HEK293 (cell line): ENCODE data around the gene SEC24C.

Experiments used
- CTCF ChIA-PET: fragments of 350-600 bp; formaldehyde crosslinking; extraction: SDS; loops from one replicate; lab custom pipeline; 2021; ENCODE audit warnings: antibody characterized with exemption; lab: Yijun Ruan, JAX
- POLR2A ChIA-PET: fragments of 300-600 bp; formaldehyde crosslinking; extraction: SDS; loops from one replicate; lab custom pipeline; 2020; ENCODE audit warnings: antibody characterized with exemption, inconsistent platforms; lab: Yijun Ruan, JAX
- H3K27ac ChIP-seq: fragments of 200-500 bp; sonication (Bioruptor generic); 2 replicates; pipeline ENCODE4 v1.5.1; 2014; ENCODE audit warnings: low read depth, low read length, control low read depth, inconsistent platforms; ENCODE audit errors: extremely low read depth
- H3K36me3 ChIP-seq, 2 experiments: fragments of 200-500 bp in 1 of 2; sonication (Bioruptor generic) in 1 of 2; 1 replicate in 1 of 2; 2 replicates in 1 of 2; pipeline ENCODE4 v1.5.1; 2014 to 2017; ENCODE audit warnings: inconsistent platforms in 2 of 2, low read length in 2 of 2; ENCODE audit not compliant: control insufficient read depth in 2 of 2, insufficient read depth in 1 of 2
- H3K4me1 ChIP-seq: fragments of 200-500 bp; sonication (Bioruptor generic); 2 replicates; pipeline ENCODE4 v1.5.1; 2014; ENCODE audit warnings: mild to moderate bottlenecking, low read length, inconsistent platforms; ENCODE audit not compliant: control insufficient read depth, insufficient read depth
- H3K4me3 ChIP-seq: 2 replicates; pipeline ENCODE4 v1.5.1; 2011; ENCODE audit warnings: low read depth, mild to moderate bottlenecking, control low read depth, low read length, moderate library complexity
- H3K9me3 ChIP-seq: fragments of 200-500 bp; sonication (Bioruptor generic); 2 replicates; pipeline ENCODE4 v1.5.1; 2014; ENCODE audit warnings: low read depth, low read length, inconsistent platforms; ENCODE audit not compliant: control insufficient read depth, insufficient read depth
- FEZF1 ChIP-seq: fragments of 450-650 bp; formaldehyde crosslinking; IDR thresholded peaks from 2 replicates; pipeline ENCODE4 v1.5.1; 2016; ENCODE audit warnings: missing biosample characterization, missing genetic modification characterization
- GLIS2 ChIP-seq: fragments of 450-650 bp; formaldehyde crosslinking; IDR thresholded peaks from 2 replicates; pipeline ENCODE4 v1.5.1; 2016; ENCODE audit warnings: missing biosample characterization, missing genetic modification characterization
- KLF7 ChIP-seq: fragments of 450-650 bp; formaldehyde crosslinking; IDR thresholded peaks from 2 replicates; pipeline ENCODE4 v1.5.1; 2016; ENCODE audit warnings: missing biosample characterization, missing genetic modification characterization, borderline replicate concordance
- KLF8 ChIP-seq: fragments of 450-650 bp; formaldehyde crosslinking; IDR thresholded peaks from 2 replicates; pipeline ENCODE4 v1.5.1; 2016; ENCODE audit warnings: missing biosample characterization, missing genetic modification characterization
- SCRT1 ChIP-seq: fragments of 450-650 bp; formaldehyde crosslinking; IDR thresholded peaks from 2 replicates; pipeline ENCODE4 v1.5.1; 2016; ENCODE audit warnings: missing biosample characterization, missing genetic modification characterization, borderline replicate concordance
- SP3 ChIP-seq: fragments of 450-650 bp; formaldehyde crosslinking; IDR thresholded peaks from 2 replicates; pipeline ENCODE4 v1.5.1; 2016; ENCODE audit warnings: missing biosample characterization, missing genetic modification characterization
- ZFP3 ChIP-seq: fragments of 450-650 bp; formaldehyde crosslinking; IDR thresholded peaks from 2 replicates; pipeline ENCODE4 v1.5.1; 2016; ENCODE audit warnings: low read depth, missing biosample characterization, missing genetic modification characterization
- ZFP69B ChIP-seq: fragments of 450-650 bp; formaldehyde crosslinking; IDR thresholded peaks from 2 replicates; pipeline ENCODE4 v1.5.1; 2016; ENCODE audit warnings: missing biosample characterization, missing genetic modification characterization
- ZNF155 ChIP-seq: fragments of 450-650 bp; formaldehyde crosslinking; IDR thresholded peaks from 2 replicates; pipeline ENCODE4 v1.5.1; 2016; ENCODE audit warnings: missing biosample characterization, missing genetic modification characterization
- ZNF174 ChIP-seq: fragments of 450-650 bp; formaldehyde crosslinking; IDR thresholded peaks from 2 replicates; pipeline ENCODE4 v1.5.0; 2017; ENCODE audit warnings: missing biosample characterization, mild to moderate bottlenecking, missing genetic modification characterization
- ZNF211 ChIP-seq: fragments of 450-650 bp; formaldehyde crosslinking; IDR thresholded peaks from 2 replicates; pipeline ENCODE4 v1.5.1; 2016; ENCODE audit warnings: low read depth, missing biosample characterization, missing genetic modification characterization
- ZNF37A ChIP-seq: fragments of 450-650 bp; IDR thresholded peaks from 2 replicates; pipeline ENCODE4 v1.5.1; 2018; ENCODE audit warnings: missing biosample characterization, missing genetic modification characterization
- ZNF473 ChIP-seq: fragments of 450-650 bp; formaldehyde crosslinking; IDR thresholded peaks from 2 replicates; pipeline ENCODE4 v1.5.1; 2017; ENCODE audit warnings: missing biosample characterization, missing genetic modification characterization
- ZNF514 ChIP-seq: fragments of 450-650 bp; formaldehyde crosslinking; IDR thresholded peaks from 2 replicates; pipeline ENCODE4 v1.5.1; 2016; ENCODE audit warnings: missing biosample characterization, missing genetic modification characterization
- ZNF560 ChIP-seq: fragments of 450-650 bp; formaldehyde crosslinking; IDR thresholded peaks from 2 replicates; pipeline ENCODE4 v1.5.1; 2017; ENCODE audit warnings: missing biosample characterization, missing genetic modification characterization, borderline replicate concordance
- ZNF654 ChIP-seq: fragments of 450-650 bp; formaldehyde crosslinking; IDR thresholded peaks from 2 replicates; pipeline ENCODE4 v1.5.1; 2016; ENCODE audit warnings: low read depth, missing biosample characterization, missing genetic modification characterization
- ZNF701 ChIP-seq: fragments of 450-650 bp; formaldehyde crosslinking; IDR thresholded peaks from 2 replicates; pipeline ENCODE4 v1.5.1; 2016; ENCODE audit warnings: missing biosample characterization, missing genetic modification characterization
- ZNF776 ChIP-seq: fragments of 450-650 bp; formaldehyde crosslinking; IDR thresholded peaks from 2 replicates; pipeline ENCODE4 v1.5.0; 2017; ENCODE audit warnings: missing biosample characterization, missing genetic modification characterization, borderline replicate concordance
- ZNF843 ChIP-seq: fragments of 450-650 bp; formaldehyde crosslinking; IDR thresholded peaks from 2 replicates; pipeline ENCODE4 v1.5.1; 2016; ENCODE audit warnings: missing biosample characterization, missing genetic modification characterization
- ZXDB ChIP-seq: fragments of 450-650 bp; formaldehyde crosslinking; IDR thresholded peaks from 2 replicates; pipeline ENCODE4 v1.5.1; 2016; ENCODE audit warnings: missing biosample characterization, missing genetic modification characterization
- TF ChIP-seq, protein P1 (sequence below): fragments of 450-650 bp; formaldehyde crosslinking; IDR thresholded peaks from 2 replicates; pipeline ENCODE4 v1.5.1; 2016; ENCODE audit warnings: missing biosample characterization, missing genetic modification characterization
- TF ChIP-seq, protein P2 (sequence below): fragments of 450-650 bp; formaldehyde crosslinking; IDR thresholded peaks from 2 replicates; pipeline ENCODE4 v1.5.1; 2016; ENCODE audit warnings: missing biosample characterization, missing genetic modification characterization
- TF ChIP-seq, protein P3 (sequence below): fragments of 450-650 bp; formaldehyde crosslinking; IDR thresholded peaks from 2 replicates; pipeline ENCODE4 v1.5.1; 2016; ENCODE audit warnings: missing biosample characterization, missing genetic modification characterization
- TF ChIP-seq, protein P4 (sequence below): fragments of 450-650 bp; formaldehyde crosslinking; IDR thresholded peaks from 2 replicates; pipeline ENCODE4 v1.5.1; 2016; ENCODE audit warnings: missing biosample characterization, missing genetic modification characterization
- TF ChIP-seq, protein P5 (sequence below): fragments of 450-650 bp; formaldehyde crosslinking; IDR thresholded peaks from 2 replicates; pipeline ENCODE4 v1.5.1; 2017; ENCODE audit warnings: missing biosample characterization, missing genetic modification characterization

SEC24C gene

DNA sequence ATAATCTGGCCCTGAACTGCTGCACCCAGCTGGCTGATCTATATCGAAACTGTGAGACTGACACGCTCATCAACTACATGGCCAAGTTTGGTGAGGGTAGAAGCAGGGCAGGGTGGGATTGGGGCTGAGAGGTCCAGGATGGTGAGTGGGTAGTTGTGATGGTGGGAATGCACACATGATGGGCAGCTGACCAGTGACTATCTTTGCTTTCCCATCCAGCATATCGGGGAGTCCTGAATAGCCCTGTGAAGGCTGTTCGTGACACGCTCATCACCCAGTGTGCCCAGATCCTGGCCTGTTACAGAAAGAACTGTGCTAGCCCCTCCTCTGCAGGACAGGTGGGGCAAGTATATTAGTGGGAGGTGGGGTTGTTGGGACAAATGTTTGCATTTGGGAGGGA is 25.2 kb downstream of the SEC24C start (continued):
- TF ChIP-seq ZNF514 (tag by site-specific recombination), result no peak
- no peak for TF ChIP-seq FEZF1 (tag by site-specific recombination)

DNA sequence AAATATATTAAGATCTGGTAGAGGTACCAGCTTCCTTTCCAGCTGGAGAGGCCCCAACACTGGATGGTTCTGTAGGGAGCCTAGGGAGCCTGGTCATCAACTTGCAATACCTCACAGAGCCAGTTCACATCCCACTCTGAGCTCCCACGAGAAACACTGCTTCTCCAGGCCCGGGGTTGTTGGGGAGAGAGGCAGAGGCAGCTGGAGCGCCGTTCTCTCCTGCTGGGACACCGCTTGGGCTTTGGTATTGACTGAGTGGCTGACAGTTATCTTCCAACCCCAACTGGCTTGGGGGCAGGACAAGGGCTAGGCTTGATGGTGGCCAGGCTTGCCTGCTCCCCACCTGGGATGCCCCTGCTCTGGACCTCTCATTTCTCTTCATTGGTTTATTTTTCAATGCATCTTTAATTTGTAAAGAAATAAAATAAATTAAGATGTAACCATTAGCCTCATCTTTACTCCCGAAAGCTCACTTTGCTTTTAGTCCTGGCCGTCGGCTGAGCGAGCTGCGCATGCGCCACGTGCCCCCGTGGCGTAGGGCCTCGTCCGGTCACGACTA is 27.6 kb downstream of the SEC24C start:
- H3K4me3 ChIP-seq, result peak overlapping the region; percentile 75
- ChIA-PET POLR2A (interaction anchor here (0.5 to 4.1 kb wide), 6 partner anchors 9 to 1466 kb away, joined by 3 to 60 read pairs (median 14); partner anchors contain the start of genes CHCHD1, SEC24C and ZSWIM8), CTCF (interaction anchor here (0.7 to 1.0 kb wide), 3 partner anchors 13 to 266 kb away, joined by 3 read pairs; no protein-coding TSS in a partner anchor)
- TF ChIP-seq KLF7 (tag by site-specific recombination) (no peak), ZNF155 (no peak), SP3 (tag by site-specific recombination) (no peak), ZFP69B (tag by site-specific recombination) (no peak)
- TF ChIP-seq, protein P1, sequence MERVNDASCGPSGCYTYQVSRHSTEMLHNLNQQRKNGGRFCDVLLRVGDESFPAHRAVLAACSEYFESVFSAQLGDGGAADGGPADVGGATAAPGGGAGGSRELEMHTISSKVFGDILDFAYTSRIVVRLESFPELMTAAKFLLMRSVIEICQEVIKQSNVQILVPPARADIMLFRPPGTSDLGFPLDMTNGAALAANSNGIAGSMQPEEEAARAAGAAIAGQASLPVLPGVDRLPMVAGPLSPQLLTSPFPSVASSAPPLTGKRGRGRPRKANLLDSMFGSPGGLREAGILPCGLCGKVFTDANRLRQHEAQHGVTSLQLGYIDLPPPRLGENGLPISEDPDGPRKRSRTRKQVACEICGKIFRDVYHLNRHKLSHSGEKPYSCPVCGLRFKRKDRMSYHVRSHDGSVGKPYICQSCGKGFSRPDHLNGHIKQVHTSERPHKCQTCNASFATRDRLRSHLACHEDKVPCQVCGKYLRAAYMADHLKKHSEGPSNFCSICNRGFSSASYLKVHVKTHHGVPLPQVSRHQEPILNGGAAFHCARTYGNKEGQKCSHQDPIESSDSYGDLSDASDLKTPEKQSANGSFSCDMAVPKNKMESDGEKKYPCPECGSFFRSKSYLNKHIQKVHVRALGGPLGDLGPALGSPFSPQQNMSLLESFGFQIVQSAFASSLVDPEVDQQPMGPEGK (tag by site-specific recombination), result no peak
- H3K36me3 ChIP-seq, result peaks cover 21 to 68% of the 10 kb centered on the region in 2 experiments
- H3K27ac ChIP-seq, result peak overlapping the region; percentile 75
- no peaks in the 10 kb centered on the region for H3K9me3 ChIP-seq
- peaks cover 4% of the 10 kb centered on the region; the same call in 1 of the 2 replicates for H3K4me1 ChIP-seq

DNA sequence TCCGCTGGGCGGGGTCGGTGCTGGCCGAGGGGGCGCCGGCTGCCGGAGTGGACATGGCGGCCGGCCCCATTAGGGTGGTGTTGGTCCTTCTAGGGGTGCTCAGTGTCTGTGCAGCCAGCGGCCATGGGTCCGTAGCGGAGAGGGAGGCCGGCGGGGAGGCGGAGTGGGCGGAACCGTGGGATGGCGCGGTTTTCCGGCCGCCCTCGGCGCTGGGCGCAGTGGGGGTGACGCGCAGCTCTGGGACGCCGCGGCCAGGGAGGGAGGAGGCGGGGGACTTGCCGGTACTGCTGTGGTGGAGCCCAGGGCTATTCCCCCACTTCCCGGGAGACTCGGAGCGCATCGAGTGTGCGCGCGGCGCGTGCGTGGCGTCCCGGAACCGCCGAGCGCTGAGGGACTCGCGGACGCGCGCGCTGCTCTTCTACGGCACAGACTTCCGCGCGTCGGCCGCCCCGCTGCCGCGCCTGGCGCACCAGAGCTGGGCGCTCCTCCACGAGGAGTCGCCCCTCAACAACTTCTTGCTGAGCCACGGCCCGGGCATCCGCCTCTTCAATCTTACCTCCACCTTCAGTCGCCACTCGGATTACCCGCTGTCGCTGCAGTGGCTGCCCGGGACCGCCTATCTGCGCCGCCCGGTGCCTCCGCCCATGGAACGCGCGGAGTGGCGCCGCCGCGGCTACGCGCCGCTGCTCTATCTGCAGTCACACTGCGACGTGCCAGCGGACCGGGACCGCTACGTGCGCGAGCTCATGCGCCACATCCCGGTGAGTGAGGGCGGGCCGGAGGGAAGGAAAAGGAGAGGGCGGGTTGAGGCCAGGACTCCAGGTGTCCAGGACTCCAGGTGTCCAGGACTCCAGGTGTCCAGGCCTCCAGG is 28.3 kb downstream of the SEC24C start:
- Histone ChIP-seq H3K4me3 (peak overlapping the region; percentile 75), H3K9me3 (no peaks in the 10 kb centered on the region), H3K27ac (peak overlapping the region; percentile 75), H3K36me3 (peaks cover 18 to 72% of the 10 kb centered on the region in 2 experiments; a peak in 2 of 3 replicates), H3K4me1 (peaks cover 4% of the 10 kb centered on the region; the same call in 1 of the 2 replicates)
- POLR2A ChIA-PET, result interaction anchor here (0.5 to 4.1 kb wide), 9 partner anchors 9 to 1466 kb away, joined by 3 to 60 read pairs (median 7); partner anchors contain the start of genes CHCHD1, SEC24C and ZSWIM8
- CTCF ChIA-PET, result interaction anchor here (0.5 to 1.4 kb wide), 6 partner anchors 11 to 270 kb away, joined by 3 to 4 read pairs (median 3); no protein-coding TSS in a partner anchor
- TF ChIP-seq KLF8 (tag by site-specific recombination), result peak; percentile 88; the same call in 1 of the 2 replicates
- TF ChIP-seq ZNF776 (tag by site-specific recombination), result no peak
- TF ChIP-seq, protein P2, sequence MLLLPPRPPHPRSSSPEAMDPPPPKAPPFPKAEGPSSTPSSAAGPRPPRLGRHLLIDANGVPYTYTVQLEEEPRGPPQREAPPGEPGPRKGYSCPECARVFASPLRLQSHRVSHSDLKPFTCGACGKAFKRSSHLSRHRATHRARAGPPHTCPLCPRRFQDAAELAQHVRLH (tag by site-specific recombination), result no peak; the same call in 1 of the 2 replicates
- TF ChIP-seq ZNF211 (tag by site-specific recombination), result no peak
- TF ChIP-seq ZNF37A (tag by site-specific recombination), result no peak
- TF ChIP-seq ZNF560 (tag by site-specific recombination), result no peak
- peak; percentile 87 for TF ChIP-seq ZXDB (tag by site-specific recombination)
- peak; percentile 95 for TF ChIP-seq SP3 (tag by site-specific recombination)
- TF ChIP-seq GLIS2, result peak; percentile 92
- TF ChIP-seq ZNF174, result no peak
- TF ChIP-seq ZFP3 (tag by site-specific recombination), result no peak
- no peak for TF ChIP-seq SCRT1
- TF ChIP-seq, protein P3, sequence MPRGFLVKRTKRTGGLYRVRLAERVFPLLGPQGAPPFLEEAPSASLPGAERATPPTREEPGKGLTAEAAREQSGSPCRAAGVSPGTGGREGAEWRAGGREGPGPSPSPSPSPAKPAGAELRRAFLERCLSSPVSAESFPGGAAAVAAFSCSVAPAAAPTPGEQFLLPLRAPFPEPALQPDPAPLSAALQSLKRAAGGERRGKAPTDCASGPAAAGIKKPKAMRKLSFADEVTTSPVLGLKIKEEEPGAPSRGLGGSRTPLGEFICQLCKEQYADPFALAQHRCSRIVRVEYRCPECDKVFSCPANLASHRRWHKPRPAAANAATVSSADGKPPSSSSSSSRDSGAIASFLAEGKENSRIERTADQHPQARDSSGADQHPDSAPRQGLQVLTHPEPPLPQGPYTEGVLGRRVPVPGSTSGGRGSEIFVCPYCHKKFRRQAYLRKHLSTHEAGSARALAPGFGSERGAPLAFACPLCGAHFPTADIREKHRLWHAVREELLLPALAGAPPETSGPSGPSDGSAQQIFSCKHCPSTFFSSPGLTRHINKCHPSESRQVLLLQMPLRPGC, result peak; percentile 72
- TF ChIP-seq ZNF701, result no peak
- peak; percentile 67; the same call in 1 of the 2 replicates for TF ChIP-seq ZNF843
- TF ChIP-seq ZNF654, result no peak
- TF ChIP-seq, protein P4, sequence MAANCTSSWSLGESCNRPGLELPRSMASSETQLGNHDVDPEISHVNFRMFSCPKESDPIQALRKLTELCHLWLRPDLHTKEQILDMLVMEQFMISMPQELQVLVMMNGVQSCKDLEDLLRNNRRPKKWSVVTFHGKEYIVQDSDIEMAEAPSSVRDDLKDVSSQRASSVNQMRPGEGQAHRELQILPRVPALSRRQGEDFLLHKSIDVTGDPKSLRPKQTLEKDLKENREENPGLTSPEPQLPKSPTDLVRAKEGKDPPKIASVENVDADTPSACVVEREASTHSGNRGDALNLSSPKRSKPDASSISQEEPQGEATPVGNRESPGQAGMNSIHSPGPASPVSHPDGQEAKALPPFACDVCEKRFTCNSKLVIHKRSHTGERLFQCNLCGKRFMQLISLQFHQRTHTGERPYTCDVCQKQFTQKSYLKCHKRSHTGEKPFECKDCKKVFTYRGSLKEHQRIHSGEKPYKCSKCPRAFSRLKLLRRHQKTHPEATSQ (tag by site-specific recombination), result peak; percentile 24
- no peak for TF ChIP-seq ZNF473
- TF ChIP-seq, protein P5, sequence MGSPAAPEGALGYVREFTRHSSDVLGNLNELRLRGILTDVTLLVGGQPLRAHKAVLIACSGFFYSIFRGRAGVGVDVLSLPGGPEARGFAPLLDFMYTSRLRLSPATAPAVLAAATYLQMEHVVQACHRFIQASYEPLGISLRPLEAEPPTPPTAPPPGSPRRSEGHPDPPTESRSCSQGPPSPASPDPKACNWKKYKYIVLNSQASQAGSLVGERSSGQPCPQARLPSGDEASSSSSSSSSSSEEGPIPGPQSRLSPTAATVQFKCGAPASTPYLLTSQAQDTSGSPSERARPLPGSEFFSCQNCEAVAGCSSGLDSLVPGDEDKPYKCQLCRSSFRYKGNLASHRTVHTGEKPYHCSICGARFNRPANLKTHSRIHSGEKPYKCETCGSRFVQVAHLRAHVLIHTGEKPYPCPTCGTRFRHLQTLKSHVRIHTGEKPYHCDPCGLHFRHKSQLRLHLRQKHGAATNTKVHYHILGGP, result no peak
